Cardiac septum (tissue), 1 donor: ENCODE measurements around the gene CHP1. TPM values are rescaled to one million over a fixed set of nuclear protein-coding genes. Genes with fewer than 3 reads are reported as not detected.
"Not testable (repeated sequence)": the region's sequence is repeated elsewhere in the genome, so short reads cannot be mapped to it uniquely, and the experiment has no call there.

Experiments used
- DNase-seq: peaks from one replicate; pipeline ENCODE4 v3.0.0-alpha.2; 2020; ENCODE audit warnings: low spot score
- intact Hi-C: fragments of 100-400 bp; cut with DNase I; formaldehyde crosslinking; loops from one replicate; pipeline ENCODE4 v1.14.0; 2022
- total RNA-seq: library from RNA; stranded (reverse); fragmentation: NEBNext Ultra II Directional; extraction: Animal tissue kit (Norgen Biotek cat#: 25700); gene quantifications from one replicate; pipeline ENCODE4 v1.2.1, GENCODE V29; 2021
- donor health status: DM: no; HTN: no; CAD: no.

Gene CHP1
- total RNA-seq, 1 donor from 2014 or later: 104 TPM

- intact Hi-C loops: no loop called here
- DNase-seq: no peak
Observed at GRCh38 chr15:41285285-41285684, 54.2 kb downstream of the CHP1 start.

- DNase-seq: no peak
- intact Hi-C loops: no loop called here
Observed at GRCh38 chr15:41286665-41287333, 55.7 kb downstream of the CHP1 start.

- intact Hi-C loops: no loop called here
- no peak for DNase-seq
Observed at GRCh38 chr15:41288464-41288863, 57.4 kb downstream of the CHP1 start.

- no peak for DNase-seq
- intact Hi-C loops: no loop called here
Observed at GRCh38 chr15:41289953-41290352, 58.9 kb downstream of the CHP1 start.

GRCh38 chr15:41291065-41291631 is 60.1 kb downstream of the CHP1 start:
- intact Hi-C loops: no loop called here
- DNase-seq: no peak

- intact Hi-C loops: no loop called here
- DNase-seq: no peak
Observed at GRCh38 chr15:41292521-41292920, 61.5 kb downstream of the CHP1 start.

- intact Hi-C loops, DNase-seq: not testable (repeated sequence)
Observed at GRCh38 chr15:41301139-41301538, 70.1 kb downstream of the CHP1 start.

- intact Hi-C loops: no loop called here
- no peak for DNase-seq
Observed at GRCh38 chr15:41301587-41301986, 70.5 kb downstream of the CHP1 start.

GRCh38 chr15:41304149-41304770 is 73.2 kb downstream of the CHP1 start:
- intact Hi-C loops: no loop called here
- no peak for DNase-seq

GRCh38 chr15:41307679-41308078 is 76.6 kb downstream of the CHP1 start:
- no peak for DNase-seq
- intact Hi-C loops: no loop called here

GRCh38 chr15:41309226-41309905 is 78.3 kb downstream of the CHP1 start:
- DNase-seq: no peak
- intact Hi-C loops: no loop called here

- DNase-seq, intact Hi-C loops: not testable (repeated sequence)
Observed at GRCh38 chr15:41320805-41321330, 89.8 kb downstream of the CHP1 start.

GRCh38 chr15:41323611-41324010 is 92.5 kb downstream of the CHP1 start:
- DNase-seq: no peak
- intact Hi-C loops: no loop called here

GRCh38 chr15:41331281-41331680 is 100.2 kb downstream of the CHP1 start:
- no peak for DNase-seq
- intact Hi-C loops: loop anchor here (10.0 kb wide), 1 partner anchor 216 kb away; the partner anchor contains the start of gene INO80

Other genes starting within 250 kb of the CHP1 start
- 13.3 TPM for gene INO80, start 115.0 kb upstream of the CHP1 start, total RNA-seq
- not detected for gene EXD1, start 511 bp upstream of the CHP1 start, total RNA-seq
- not detected for gene OIP5, start 101.3 kb downstream of the CHP1 start, total RNA-seq
- gene NUSAP1, start 101.6 kb downstream of the CHP1 start, total RNA-seq: 1.1 TPM
- gene NDUFAF1, start 171.2 kb downstream of the CHP1 start, total RNA-seq: 29.7 TPM
- 26.8 TPM for gene RTF1, start 185.8 kb downstream of the CHP1 start, total RNA-seq